Peyer's patch (tissue), 4 donors: ENCODE measurements around the gene SPIRE2. TPM values are rescaled to one million over a fixed set of nuclear protein-coding genes. Genes with fewer than 3 reads are reported as not detected.

Experiments
- DNase-seq, 3 donors: peaks; one replicate each; pipeline ENCODE4 v3.0.0-alpha.2; 2017 to 2019
- H3K27ac ChIP-seq, 4 donors: fragments of 200-600 bp; sonication (generic); one replicate each; pipeline ENCODE4 v1.5.1; 2016 to 2019
- H3K27me3 ChIP-seq, 2 donors: fragments of 200-600 bp; sonication (generic); one replicate each; pipeline ENCODE4 v1.5.1; 2019
- H3K36me3 ChIP-seq, 3 donors: fragments of 200-600 bp; sonication (generic); one replicate each; pipeline ENCODE4 v1.5.1; 2016 to 2019
- H3K4me1 ChIP-seq, 4 donors: fragments of 200-600 bp; sonication (generic); one replicate each; pipeline ENCODE4 v1.5.1; 2016 to 2019
- H3K4me3 ChIP-seq, 4 donors: fragments of 200-600 bp; sonication (generic); 1 replicate in 3 of 4; 2 replicates in 1 of 4; pipeline ENCODE4 v1.5.1; 2016 to 2019; ENCODE audit warnings: mild to moderate bottlenecking in 1 of 4
- H3K9me3 ChIP-seq, 4 donors: fragments of 200-600 bp; sonication (generic); one replicate each; pipeline ENCODE4 v1.5.1; 2016 to 2019; ENCODE audit warnings: mild to moderate bottlenecking in 1 of 4
- CTCF ChIP-seq, 6 experiments: fragments of 450-650 bp in 4 of 6; fragments of 200-600 bp in 2 of 6; sonication (generic) in 1 of 6; IDR thresholded peaks; one replicate each; pipeline ENCODE4 v1.5.1; 2017 to 2019; ENCODE audit warnings: antibody characterized with exemption in 6 of 6, mild to moderate bottlenecking in 3 of 6, moderate library complexity in 1 of 6
- POLR2A ChIP-seq, 2 donors: fragments of 450-650 bp; IDR thresholded peaks; one replicate each; pipeline ENCODE4 v1.5.1; 2017; ENCODE audit warnings: antibody characterized with exemption in 2 of 2, mild to moderate bottlenecking in 2 of 2, moderate library complexity in 2 of 2
- total RNA-seq, 4 donors: library from RNA; depleted of rRNA; stranded (reverse); fragments of >200 nt; gene quantifications; one replicate each; pipeline ENCODE4 v1.1.0, GENCODE V29; 2016

The SPIRE2 gene
- total RNA-seq, 4 donors from 2014 or later = 45.5 to 147 (median 111) TPM

DNA sequence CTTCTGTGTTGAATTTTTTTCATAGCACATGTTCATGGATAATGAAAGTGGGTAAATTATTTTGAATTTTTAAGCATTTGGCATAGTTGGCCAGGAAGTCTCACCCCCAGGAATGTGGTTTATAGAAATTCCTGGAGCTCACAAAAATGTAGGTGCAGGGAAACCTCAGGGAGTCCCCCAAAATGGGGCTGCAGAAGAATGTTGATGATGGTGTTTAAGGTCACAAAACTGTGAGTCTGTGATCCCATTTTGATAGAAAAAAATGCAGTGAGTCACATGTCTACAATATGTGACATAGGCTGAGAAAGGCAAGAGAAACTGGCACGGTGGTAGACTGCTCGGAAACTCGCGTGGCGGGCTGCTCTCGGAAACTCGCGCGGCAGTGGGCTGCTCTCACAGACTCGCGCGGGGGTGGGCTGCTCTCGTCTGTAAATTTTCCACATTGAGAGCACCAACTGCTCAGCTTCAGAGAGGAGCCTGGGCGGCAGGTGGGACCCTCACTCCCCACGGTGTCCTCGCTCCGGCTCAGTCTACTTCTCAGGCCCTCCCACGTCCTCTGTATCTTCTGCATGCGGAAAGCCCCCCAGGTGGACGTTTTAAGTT, 71.7 kb downstream of the SPIRE2 start:
- H3K9me3 ChIP-seq = no peaks in the 10 kb centered on the region
- no peak overlapping the region for H3K4me3 ChIP-seq
- H3K27me3 ChIP-seq = no peaks in the 10 kb centered on the region
- peaks cover 0 to 87% (median 0%) of the 10 kb centered on the region in 3 donors for H3K36me3 ChIP-seq
- TF ChIP-seq POLR2A (IDR thresholded peaks at IDR 0.05) (no peak), CTCF (IDR thresholded peaks at IDR 0.05) (no peak)
- no peaks in the 10 kb centered on the region for H3K4me1 ChIP-seq
- H3K27ac ChIP-seq = no peak overlapping the region
- DNase-seq = no peak

DNA sequence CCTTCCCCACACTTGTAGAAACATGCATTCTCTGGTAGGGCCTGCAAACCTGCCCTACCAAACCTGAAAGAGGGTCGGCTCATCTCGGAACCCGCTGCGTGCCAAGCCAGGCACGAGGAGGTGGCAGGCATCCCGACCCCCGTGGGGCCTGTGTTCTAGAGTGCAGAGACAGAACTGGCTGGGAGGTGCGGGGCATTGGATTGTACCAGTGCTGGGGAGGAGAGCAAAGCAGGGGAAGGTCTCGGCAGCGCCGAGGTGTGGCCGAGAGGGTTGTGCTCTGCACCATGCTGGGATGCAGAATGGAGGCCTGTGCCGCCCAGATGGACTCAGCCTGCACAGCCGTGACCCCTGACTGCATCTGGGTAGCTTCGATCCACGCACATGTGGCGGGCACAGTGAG, 72.6 kb downstream of the SPIRE2 start:
- Histone ChIP-seq H3K27ac (no peak overlapping the region), H3K36me3 (peaks cover 0 to 87% (median 0%) of the 10 kb centered on the region in 3 donors), H3K4me3 (no peak overlapping the region), H3K4me1 (no peaks in the 10 kb centered on the region), H3K9me3 (no peaks in the 10 kb centered on the region), H3K27me3 (no peaks in the 10 kb centered on the region)
- no peak for DNase-seq
- TF ChIP-seq CTCF (IDR thresholded peaks at IDR 0.05) = no peak
- TF ChIP-seq POLR2A (IDR thresholded peaks at IDR 0.05) = no peak

- TF ChIP-seq POLR2A (IDR thresholded peaks at IDR 0.05) = no peak
- TF ChIP-seq CTCF (IDR thresholded peaks at IDR 0.05) = no peak
- H3K4me3 ChIP-seq = no peak overlapping the region
- H3K27me3 ChIP-seq = no peaks in the 10 kb centered on the region
- no peak overlapping the region for H3K27ac ChIP-seq
- H3K9me3 ChIP-seq = no peaks in the 10 kb centered on the region
- DNase-seq = no peak
- H3K36me3 ChIP-seq = peaks cover 0 to 84% (median 0%) of the 10 kb centered on the region in 3 donors
- no peaks in the 10 kb centered on the region for H3K4me1 ChIP-seq
These were observed 74.7 kb downstream of the SPIRE2 start for GRCh38 chr16:89902980-89903379.

DNA sequence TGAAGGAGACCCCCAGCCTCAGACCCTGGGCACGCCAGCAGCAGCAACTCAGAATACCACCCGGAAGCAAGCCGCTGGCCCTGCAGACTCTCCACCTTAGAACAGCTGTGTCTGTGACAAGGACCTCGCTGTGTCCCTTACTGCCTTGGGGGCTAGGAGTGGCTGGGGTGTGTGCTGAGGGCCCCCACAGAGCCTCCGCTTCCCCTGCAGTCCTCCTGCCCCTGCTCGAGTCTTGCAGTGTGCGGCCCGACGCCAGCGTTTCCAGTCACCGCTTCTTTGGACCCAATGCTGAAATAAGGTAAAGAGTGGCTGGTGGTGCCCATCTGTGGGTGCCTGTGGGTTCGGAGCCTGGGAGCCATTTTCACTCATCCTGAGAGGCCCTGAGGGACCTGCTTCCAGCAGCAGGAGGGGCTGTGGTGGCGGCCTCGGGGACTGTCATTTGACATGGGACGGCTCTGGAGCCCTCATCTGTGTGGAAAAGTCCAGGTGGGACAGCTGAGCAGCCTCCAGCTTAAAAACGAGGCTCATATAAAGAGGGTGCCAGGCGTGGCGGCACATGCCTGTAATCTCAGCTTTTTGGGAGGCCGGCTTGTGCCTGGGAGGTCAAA, 75.7 kb downstream of the SPIRE2 start:
- DNase-seq = no peak
- no peaks in the 10 kb centered on the region for H3K4me1 ChIP-seq
- H3K27me3 ChIP-seq = no peaks in the 10 kb centered on the region
- no peak overlapping the region for H3K27ac ChIP-seq
- TF ChIP-seq CTCF (IDR thresholded peaks at IDR 0.05) = no peak
- no peak for TF ChIP-seq POLR2A (IDR thresholded peaks at IDR 0.05)
- H3K4me3 ChIP-seq = no peak overlapping the region
- H3K36me3 ChIP-seq = peaks cover 0 to 84% (median 0%) of the 10 kb centered on the region in 3 donors
- no peaks in the 10 kb centered on the region for H3K9me3 ChIP-seq

- peaks cover 0 to 1% (median 0%) of the 10 kb centered on the region in 4 donors for H3K4me1 ChIP-seq
- H3K27me3 ChIP-seq = no peaks in the 10 kb centered on the region
- no peak overlapping the region for H3K4me3 ChIP-seq
- H3K9me3 ChIP-seq = no peaks in the 10 kb centered on the region
- TF ChIP-seq CTCF (IDR thresholded peaks at IDR 0.05) (no peak), POLR2A (IDR thresholded peaks at IDR 0.05) (no peak)
- H3K36me3 ChIP-seq = peaks cover 0 to 80% (median 0%) of the 10 kb centered on the region in 3 donors
- no peak overlapping the region for H3K27ac ChIP-seq
- no peak for DNase-seq
These were observed 76.6 kb downstream of the SPIRE2 start for GRCh38 chr16:89904606-89905510.
